Liver (tissue), 9 donors: ENCODE data around the gene UBE2V1. TPM values are rescaled to one million over a fixed set of nuclear protein-coding genes. Genes with fewer than 3 reads are reported as not detected.

Experiments used
- DNase-seq: peaks from one replicate; pipeline ENCODE4 v3.0.0-alpha.2; 2017; ENCODE audit warnings: low spot score
- H3K27ac ChIP-seq, 2 donors: one replicate each; pipeline ENCODE4 v1.7.0; 2013; ENCODE audit warnings: inconsistent platforms in 2 of 2, low read length in 2 of 2, control low read depth in 1 of 2, low read depth in 1 of 2, mild to moderate bottlenecking in 1 of 2
- H3K27me3 ChIP-seq, 4 donors: one replicate each; pipeline versions ENCODE4 v1.6.1 to v1.7.0; 2013; ENCODE audit warnings: low read length in 3 of 4, inconsistent platforms in 1 of 4, mild to moderate bottlenecking in 1 of 4, moderate library complexity in 1 of 4; ENCODE audit not compliant: control insufficient read depth in 4 of 4, insufficient read depth in 4 of 4
- H3K36me3 ChIP-seq, 4 donors: one replicate each; pipeline versions ENCODE4 v1.6.1 to v1.7.0; 2013; ENCODE audit warnings: low read length in 3 of 4, mild to moderate bottlenecking in 3 of 4, low read depth in 1 of 4, moderate library complexity in 1 of 4; ENCODE audit not compliant: control insufficient read depth in 4 of 4, insufficient read depth in 3 of 4
- H3K4me1 ChIP-seq, 4 donors: one replicate each; pipeline versions ENCODE4 v1.6.1 to v1.7.0; 2013; ENCODE audit warnings: low read length in 3 of 4, mild to moderate bottlenecking in 3 of 4, moderate library complexity in 1 of 4; ENCODE audit not compliant: control insufficient read depth in 4 of 4, insufficient read depth in 4 of 4
- H3K4me3 ChIP-seq, 3 donors: one replicate each; pipeline versions ENCODE4 v1.6.1 to v1.7.0; 2013; ENCODE audit warnings: low read length in 3 of 3, control low read depth in 1 of 3, low read depth in 1 of 3, mild to moderate bottlenecking in 1 of 3
- H3K9ac ChIP-seq, 2 donors: one replicate each; pipeline ENCODE4 v1.7.0; 2013; ENCODE audit warnings: low read length in 2 of 2, mild to moderate bottlenecking in 2 of 2, moderate library complexity in 2 of 2, control low read depth in 1 of 2, low read depth in 1 of 2
- H3K9me3 ChIP-seq, 4 donors: one replicate each; pipeline versions ENCODE4 v1.6.1 to v1.7.0; 2013; ENCODE audit warnings: low read length in 3 of 4; ENCODE audit not compliant: control insufficient read depth in 4 of 4
- EGR1 ChIP-seq, 2 donors: IDR thresholded peaks; 2 replicates each; pipeline ENCODE4 v1.6.1; 2016 to 2018; ENCODE audit warnings: antibody characterized with exemption in 2 of 2, low read depth in 2 of 2
- FOXA1 ChIP-seq: IDR thresholded peaks from 2 replicates; pipeline ENCODE4 v1.6.1; 2016; ENCODE audit warnings: antibody characterized with exemption
- FOXA2 ChIP-seq: IDR thresholded peaks from 2 replicates; pipeline ENCODE4 v1.6.1; 2016; ENCODE audit warnings: antibody characterized with exemption
- GABPA ChIP-seq, 2 donors: IDR thresholded peaks in 1 of 2; conservative IDR thresholded peaks in 1 of 2; 2 replicates each; pipeline ENCODE4 v1.6.1; 2016; ENCODE audit warnings: antibody characterized with exemption in 2 of 2, mild to moderate bottlenecking in 1 of 2, moderate library complexity in 1 of 2
- HNF4A ChIP-seq, 2 donors: conservative IDR thresholded peaks; 2 replicates each; pipeline ENCODE4 v1.6.1; 2016; ENCODE audit warnings: antibody characterized with exemption in 2 of 2, mild to moderate bottlenecking in 2 of 2
- HNF4G ChIP-seq: IDR thresholded peaks from 2 replicates; pipeline ENCODE4 v1.6.1; 2016; ENCODE audit warnings: antibody characterized with exemption
- JUND ChIP-seq, 2 donors: IDR thresholded peaks; 2 replicates each; pipeline ENCODE4 v1.6.1; 2016; ENCODE audit warnings: antibody characterized with exemption in 2 of 2
- NR2F2 ChIP-seq: IDR thresholded peaks from 2 replicates; pipeline ENCODE4 v1.6.1; 2016; ENCODE audit warnings: antibody characterized with exemption
- RAD21 ChIP-seq, 2 donors: IDR thresholded peaks; 2 replicates each; pipeline ENCODE4 v1.6.1; 2016; ENCODE audit warnings: antibody characterized with exemption in 2 of 2, mild to moderate bottlenecking in 2 of 2
- RXRA ChIP-seq, 2 donors: IDR thresholded peaks; 2 replicates each; pipeline ENCODE4 v1.6.1; 2017 to 2018; ENCODE audit warnings: antibody characterized with exemption in 2 of 2, mild to moderate bottlenecking in 1 of 2
- SP1 ChIP-seq: IDR thresholded peaks from 2 replicates; pipeline ENCODE4 v1.6.1; 2018; ENCODE audit warnings: antibody characterized with exemption, mild to moderate bottlenecking
- TAF1 ChIP-seq: conservative IDR thresholded peaks from 2 replicates; pipeline ENCODE4 v1.6.1; 2016; ENCODE audit warnings: antibody characterized with exemption, mild to moderate bottlenecking
- YY1 ChIP-seq: IDR thresholded peaks from 2 replicates; pipeline ENCODE4 v1.6.1; 2016; ENCODE audit warnings: antibody characterized with exemption, mild to moderate bottlenecking
- WGBS: extraction: QIAGEN DNeasy Blood & Tissue Kit; methylation state at CpG from one replicate; pipeline ENCODE4 v1.1.7; 2013; 5-methylcytosine and 5-hydroxymethylcytosine counted together
- polyA plus RNA-seq, 2 donors: library from polyadenylated mRNA; stranded (reverse) in 1 of 2; unstranded in 1 of 2; fragments of 200-250 nt in 1 of 2; fragments of >200 nt in 1 of 2; fragmentation: Nextera tagmentation in 1 of 2; extraction: Ambion mirVana in 1 of 2; gene quantifications; one replicate each; pipeline versions ENCODE4 v1.2.1 to v1.2.3, GENCODE V29; 2013 to 2015
- total RNA-seq, 2 donors: library from RNA; depleted of rRNA; stranded (reverse); fragments of >200 nt; gene quantifications; one replicate each; pipeline ENCODE4 v1.2.3, GENCODE V29; 2014
- TF ChIP-seq, protein P1 (sequence below): fragments of 150-350 bp; IDR thresholded peaks from 2 replicates; pipeline ENCODE4 v1.5.1; 2017; ENCODE audit warnings: improper control_type of control experiment, low read depth, low read length; ENCODE audit not compliant: missing input control
- TF ChIP-seq, protein P2 (sequence below): IDR thresholded peaks from 2 replicates; pipeline ENCODE4 v1.6.1; 2016; ENCODE audit warnings: antibody characterized with exemption
- TF ChIP-seq, protein P3 (sequence below): IDR thresholded peaks from 2 replicates; pipeline ENCODE4 v1.6.1; 2016; ENCODE audit warnings: antibody characterized with exemption
- TF ChIP-seq, protein P4 (sequence below): IDR thresholded peaks from 2 replicates; pipeline ENCODE4 v1.6.1; 2016; ENCODE audit warnings: antibody characterized with exemption, mild to moderate bottlenecking
- TF ChIP-seq, protein P5 (sequence below): IDR thresholded peaks from 2 replicates; pipeline ENCODE4 v1.6.1; 2016; ENCODE audit warnings: antibody characterized with exemption
- donor health status: healthy.
- donor health status: healthy.
- donor health status: healthy.
- donor health status: healthy.
- donor health status: healthy.

UBE2V1 gene
- total and polyA plus RNA-seq, 4 donors: 27.9 to 53.0 (median 34.2) TPM

DNA sequence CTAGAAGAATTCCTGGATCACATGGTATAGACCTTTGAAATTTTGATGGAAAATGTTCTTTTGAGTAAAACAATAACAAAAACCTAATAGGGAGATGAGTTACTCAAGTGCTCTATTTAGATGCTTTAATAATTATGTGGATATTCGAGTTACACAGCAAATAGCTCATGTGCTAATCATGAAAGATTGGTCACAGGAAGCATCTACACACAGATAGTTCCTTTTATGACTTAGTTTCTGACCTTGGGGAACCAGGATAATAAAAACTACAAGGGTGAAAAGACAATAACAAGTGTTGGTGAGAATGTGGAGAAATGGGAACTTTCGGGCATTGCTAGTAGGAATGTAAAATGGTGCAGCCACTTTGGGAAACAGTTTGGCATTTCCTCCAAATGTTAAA is 19.7 kb downstream of the UBE2V1 start:
- Histone ChIP-seq H3K9ac (no peak overlapping the region), H3K4me3 (no peak overlapping the region), H3K27me3 (no peaks in the 10 kb centered on the region), H3K36me3 (peaks cover 5 to 30% (median 15%) of the 10 kb centered on the region in 4 donors), H3K27ac (no peak overlapping the region), H3K4me1 (peaks cover 0 to 2% (median under 1%) of the 10 kb centered on the region in 4 donors), H3K9me3 (no peaks in the 10 kb centered on the region)
- TF ChIP-seq JUND (IDR thresholded peaks at IDR 0.05): no peak
- TF ChIP-seq RXRA (IDR thresholded peaks at IDR 0.05): no peak
- TF ChIP-seq HNF4A (conservative IDR thresholded peaks at IDR 0.05): no peak
- no peak for DNase-seq
- WGBS: 88% methylated on average over 2 of the region's 2 CpGs

DNA sequence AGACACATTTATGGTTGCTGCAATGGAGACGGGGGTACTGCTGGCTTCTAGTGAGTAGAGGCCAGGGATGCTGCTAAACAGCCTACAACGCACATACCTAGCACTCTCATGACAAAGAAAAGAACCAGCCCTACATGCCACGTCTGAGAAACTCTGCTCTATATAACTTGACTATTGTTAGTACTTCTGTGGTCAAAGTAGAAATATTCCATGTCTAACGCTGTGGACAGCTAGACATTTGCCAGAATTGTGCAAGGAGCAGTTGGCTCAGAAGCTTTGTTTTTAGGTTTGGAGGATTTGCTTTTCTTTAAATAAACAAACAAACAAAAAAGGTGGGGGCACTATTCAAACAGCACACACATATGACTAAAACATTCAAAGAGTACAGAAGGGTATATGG is 20.5 kb downstream of the UBE2V1 start:
- Histone ChIP-seq H3K27me3 (no peaks in the 10 kb centered on the region), H3K9me3 (no peaks in the 10 kb centered on the region), H3K4me3 (no peak overlapping the region), H3K27ac (no peak overlapping the region), H3K36me3 (peaks cover 5 to 30% (median 15%) of the 10 kb centered on the region in 4 donors), H3K9ac (no peak overlapping the region), H3K4me1 (peaks cover 0 to 2% (median under 1%) of the 10 kb centered on the region in 4 donors)
- WGBS: 71% methylated on average over 4 of the region's 4 CpGs
- DNase-seq: no peak
- TF ChIP-seq, protein P1, sequence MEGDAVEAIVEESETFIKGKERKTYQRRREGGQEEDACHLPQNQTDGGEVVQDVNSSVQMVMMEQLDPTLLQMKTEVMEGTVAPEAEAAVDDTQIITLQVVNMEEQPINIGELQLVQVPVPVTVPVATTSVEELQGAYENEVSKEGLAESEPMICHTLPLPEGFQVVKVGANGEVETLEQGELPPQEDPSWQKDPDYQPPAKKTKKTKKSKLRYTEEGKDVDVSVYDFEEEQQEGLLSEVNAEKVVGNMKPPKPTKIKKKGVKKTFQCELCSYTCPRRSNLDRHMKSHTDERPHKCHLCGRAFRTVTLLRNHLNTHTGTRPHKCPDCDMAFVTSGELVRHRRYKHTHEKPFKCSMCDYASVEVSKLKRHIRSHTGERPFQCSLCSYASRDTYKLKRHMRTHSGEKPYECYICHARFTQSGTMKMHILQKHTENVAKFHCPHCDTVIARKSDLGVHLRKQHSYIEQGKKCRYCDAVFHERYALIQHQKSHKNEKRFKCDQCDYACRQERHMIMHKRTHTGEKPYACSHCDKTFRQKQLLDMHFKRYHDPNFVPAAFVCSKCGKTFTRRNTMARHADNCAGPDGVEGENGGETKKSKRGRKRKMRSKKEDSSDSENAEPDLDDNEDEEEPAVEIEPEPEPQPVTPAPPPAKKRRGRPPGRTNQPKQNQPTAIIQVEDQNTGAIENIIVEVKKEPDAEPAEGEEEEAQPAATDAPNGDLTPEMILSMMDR: no peak
- no peak for TF ChIP-seq JUND (IDR thresholded peaks at IDR 0.05)
- TF ChIP-seq TAF1: no peak
- TF ChIP-seq, protein P2, sequence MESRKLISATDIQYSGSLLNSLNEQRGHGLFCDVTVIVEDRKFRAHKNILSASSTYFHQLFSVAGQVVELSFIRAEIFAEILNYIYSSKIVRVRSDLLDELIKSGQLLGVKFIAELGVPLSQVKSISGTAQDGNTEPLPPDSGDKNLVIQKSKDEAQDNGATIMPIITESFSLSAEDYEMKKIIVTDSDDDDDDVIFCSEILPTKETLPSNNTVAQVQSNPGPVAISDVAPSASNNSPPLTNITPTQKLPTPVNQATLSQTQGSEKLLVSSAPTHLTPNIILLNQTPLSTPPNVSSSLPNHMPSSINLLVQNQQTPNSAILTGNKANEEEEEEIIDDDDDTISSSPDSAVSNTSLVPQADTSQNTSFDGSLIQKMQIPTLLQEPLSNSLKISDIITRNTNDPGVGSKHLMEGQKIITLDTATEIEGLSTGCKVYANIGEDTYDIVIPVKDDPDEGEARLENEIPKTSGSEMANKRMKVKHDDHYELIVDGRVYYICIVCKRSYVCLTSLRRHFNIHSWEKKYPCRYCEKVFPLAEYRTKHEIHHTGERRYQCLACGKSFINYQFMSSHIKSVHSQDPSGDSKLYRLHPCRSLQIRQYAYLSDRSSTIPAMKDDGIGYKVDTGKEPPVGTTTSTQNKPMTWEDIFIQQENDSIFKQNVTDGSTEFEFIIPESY: no peak
- TF ChIP-seq HNF4G: no peak
- TF ChIP-seq YY1: no peak
- TF ChIP-seq FOXA1: no peak
- no peak for TF ChIP-seq HNF4A (conservative IDR thresholded peaks at IDR 0.05)
- no peak for TF ChIP-seq GABPA (IDR thresholded peaks at IDR 0.05 in 1 of 2, conservative IDR thresholded peaks at IDR 0.05 in 1 of 2)
- TF ChIP-seq, protein P3, sequence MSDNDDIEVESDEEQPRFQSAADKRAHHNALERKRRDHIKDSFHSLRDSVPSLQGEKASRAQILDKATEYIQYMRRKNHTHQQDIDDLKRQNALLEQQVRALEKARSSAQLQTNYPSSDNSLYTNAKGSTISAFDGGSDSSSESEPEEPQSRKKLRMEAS: no peak

DNA sequence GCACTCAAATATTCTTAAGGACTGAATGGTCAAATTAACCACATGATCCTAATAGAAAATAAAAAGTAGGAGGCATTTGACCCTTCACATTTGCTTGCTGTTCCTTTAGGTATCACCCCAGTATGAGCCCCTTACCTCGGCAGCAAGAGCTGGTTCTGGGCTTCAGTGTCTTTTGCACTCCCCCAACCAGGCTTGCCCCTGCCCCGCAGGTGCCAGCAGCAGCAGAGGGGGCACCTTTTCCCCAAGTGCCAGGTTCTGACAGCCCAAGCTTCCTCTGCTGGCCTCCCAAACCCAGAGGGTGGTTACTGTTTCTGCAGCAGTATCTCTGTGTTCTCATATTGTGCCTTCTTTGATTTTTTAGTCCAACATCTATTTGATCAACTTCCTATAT is 23.2 kb downstream of the UBE2V1 start:
- no peak for DNase-seq
- Histone ChIP-seq H3K9me3 (no peaks in the 10 kb centered on the region), H3K36me3 (peaks cover 0 to 13% (median 6%) of the 10 kb centered on the region in 4 donors), H3K9ac (no peak overlapping the region), H3K27me3 (no peaks in the 10 kb centered on the region), H3K4me1 (peaks cover 0 to 7% (median 2%) of the 10 kb centered on the region in 4 donors), H3K4me3 (no peak overlapping the region), H3K27ac (no peak overlapping the region)
- TF ChIP-seq, protein P2: no peak
- TF ChIP-seq HNF4A (conservative IDR thresholded peaks at IDR 0.05) (no peak), RAD21 (IDR thresholded peaks at IDR 0.05) (no peak), EGR1 (IDR thresholded peaks at IDR 0.05; ENCODE audit: low read depth in 2 of 2) (no peak), NR2F2 (no peak), JUND (IDR thresholded peaks at IDR 0.05) (no peak), SP1 (no peak), FOXA1 (no peak), HNF4G (no peak), YY1 (no peak), FOXA2 (no peak)
- TF ChIP-seq, protein P4, sequence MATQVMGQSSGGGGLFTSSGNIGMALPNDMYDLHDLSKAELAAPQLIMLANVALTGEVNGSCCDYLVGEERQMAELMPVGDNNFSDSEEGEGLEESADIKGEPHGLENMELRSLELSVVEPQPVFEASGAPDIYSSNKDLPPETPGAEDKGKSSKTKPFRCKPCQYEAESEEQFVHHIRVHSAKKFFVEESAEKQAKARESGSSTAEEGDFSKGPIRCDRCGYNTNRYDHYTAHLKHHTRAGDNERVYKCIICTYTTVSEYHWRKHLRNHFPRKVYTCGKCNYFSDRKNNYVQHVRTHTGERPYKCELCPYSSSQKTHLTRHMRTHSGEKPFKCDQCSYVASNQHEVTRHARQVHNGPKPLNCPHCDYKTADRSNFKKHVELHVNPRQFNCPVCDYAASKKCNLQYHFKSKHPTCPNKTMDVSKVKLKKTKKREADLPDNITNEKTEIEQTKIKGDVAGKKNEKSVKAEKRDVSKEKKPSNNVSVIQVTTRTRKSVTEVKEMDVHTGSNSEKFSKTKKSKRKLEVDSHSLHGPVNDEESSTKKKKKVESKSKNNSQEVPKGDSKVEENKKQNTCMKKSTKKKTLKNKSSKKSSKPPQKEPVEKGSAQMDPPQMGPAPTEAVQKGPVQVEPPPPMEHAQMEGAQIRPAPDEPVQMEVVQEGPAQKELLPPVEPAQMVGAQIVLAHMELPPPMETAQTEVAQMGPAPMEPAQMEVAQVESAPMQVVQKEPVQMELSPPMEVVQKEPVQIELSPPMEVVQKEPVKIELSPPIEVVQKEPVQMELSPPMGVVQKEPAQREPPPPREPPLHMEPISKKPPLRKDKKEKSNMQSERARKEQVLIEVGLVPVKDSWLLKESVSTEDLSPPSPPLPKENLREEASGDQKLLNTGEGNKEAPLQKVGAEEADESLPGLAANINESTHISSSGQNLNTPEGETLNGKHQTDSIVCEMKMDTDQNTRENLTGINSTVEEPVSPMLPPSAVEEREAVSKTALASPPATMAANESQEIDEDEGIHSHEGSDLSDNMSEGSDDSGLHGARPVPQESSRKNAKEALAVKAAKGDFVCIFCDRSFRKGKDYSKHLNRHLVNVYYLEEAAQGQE: no peak
- TF ChIP-seq, protein P5, sequence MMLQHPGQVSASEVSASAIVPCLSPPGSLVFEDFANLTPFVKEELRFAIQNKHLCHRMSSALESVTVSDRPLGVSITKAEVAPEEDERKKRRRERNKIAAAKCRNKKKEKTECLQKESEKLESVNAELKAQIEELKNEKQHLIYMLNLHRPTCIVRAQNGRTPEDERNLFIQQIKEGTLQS: no peak
- TF ChIP-seq, protein P3: no peak
- 91% methylated on average over 2 of the region's 2 CpGs for WGBS
